Measurements from ENCODE around the gene KCNMA1.

DNA sequence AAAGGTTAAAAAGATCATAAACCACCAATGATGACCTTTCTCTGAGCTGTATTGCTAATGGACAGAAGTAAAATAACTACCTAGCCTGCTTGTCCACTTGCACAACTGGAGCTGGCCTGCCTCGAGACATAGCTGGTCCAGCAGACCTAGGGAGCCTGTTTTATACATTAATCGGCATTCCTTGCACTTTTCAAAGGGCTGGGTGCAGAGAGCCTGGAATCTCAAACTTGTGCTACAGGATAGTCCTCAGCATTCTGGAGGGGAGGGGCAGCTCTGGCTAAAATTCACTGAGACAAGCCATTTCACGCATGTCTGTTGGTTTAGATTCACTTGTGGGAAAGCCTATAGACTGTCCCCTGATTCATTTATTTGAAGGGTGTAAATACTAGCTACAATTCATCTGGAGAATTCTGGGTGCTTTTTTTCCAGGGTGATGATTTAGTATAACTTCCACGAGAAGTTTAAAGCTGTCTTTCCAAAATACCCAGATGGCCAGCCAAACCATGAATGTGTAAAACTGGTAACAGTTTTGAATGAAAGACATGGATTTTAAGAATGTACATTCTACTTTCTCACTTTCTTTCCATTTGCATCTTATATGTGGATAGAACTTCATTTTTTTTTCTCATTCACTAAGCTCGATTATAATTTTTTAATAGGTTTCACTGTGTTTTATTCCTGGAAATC lies 389.4 kb downstream of the KCNMA1 start:
- no peak for TF ChIP-seq CTCF (IDR thresholded peaks at IDR 0.05 in 2 of 3, conservative IDR thresholded peaks at IDR 0.05 in 1 of 3; ENCODE audit: borderline replicate concordance in 1 of 3, insufficient read depth in 1 of 3, low read depth in 2 of 3, low read length in 2 of 3)
- TF ChIP-seq RAD21 (IDR thresholded peaks at IDR 0.05; ENCODE audit: low read depth) = no peak
- TF ChIP-seq POLR2A (IDR thresholded peaks at IDR 0.05; ENCODE audit: borderline replicate concordance, extremely low read depth, insufficient read depth, insufficient read length) = no peak
- TF ChIP-seq, protein P1, sequence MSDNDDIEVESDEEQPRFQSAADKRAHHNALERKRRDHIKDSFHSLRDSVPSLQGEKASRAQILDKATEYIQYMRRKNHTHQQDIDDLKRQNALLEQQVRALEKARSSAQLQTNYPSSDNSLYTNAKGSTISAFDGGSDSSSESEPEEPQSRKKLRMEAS (IDR thresholded peaks at IDR 0.05) = no peak
- TF ChIP-seq ZBTB33 (IDR thresholded peaks at IDR 0.05; ENCODE audit: extremely low read depth, insufficient replicate concordance, low read length) = no peak

Measured in HCT116 (cell line).